ENCODE results near the gene IVD.
A peak's percentile ranks its signal among the peaks of the same experiment; 100 is the strongest.

IVD gene

GRCh38 chr15:40379374-40379773 is 26.2 kb upstream of the IVD start:
- DNase-seq: no peak

- no peak for DNase-seq
Measured at GRCh38 chr15:40379853-40380252, 25.7 kb upstream of the IVD start.

GRCh38 chr15:40380636-40381035 is 25.0 kb upstream of the IVD start:
- DNase-seq: no peak

DNA sequence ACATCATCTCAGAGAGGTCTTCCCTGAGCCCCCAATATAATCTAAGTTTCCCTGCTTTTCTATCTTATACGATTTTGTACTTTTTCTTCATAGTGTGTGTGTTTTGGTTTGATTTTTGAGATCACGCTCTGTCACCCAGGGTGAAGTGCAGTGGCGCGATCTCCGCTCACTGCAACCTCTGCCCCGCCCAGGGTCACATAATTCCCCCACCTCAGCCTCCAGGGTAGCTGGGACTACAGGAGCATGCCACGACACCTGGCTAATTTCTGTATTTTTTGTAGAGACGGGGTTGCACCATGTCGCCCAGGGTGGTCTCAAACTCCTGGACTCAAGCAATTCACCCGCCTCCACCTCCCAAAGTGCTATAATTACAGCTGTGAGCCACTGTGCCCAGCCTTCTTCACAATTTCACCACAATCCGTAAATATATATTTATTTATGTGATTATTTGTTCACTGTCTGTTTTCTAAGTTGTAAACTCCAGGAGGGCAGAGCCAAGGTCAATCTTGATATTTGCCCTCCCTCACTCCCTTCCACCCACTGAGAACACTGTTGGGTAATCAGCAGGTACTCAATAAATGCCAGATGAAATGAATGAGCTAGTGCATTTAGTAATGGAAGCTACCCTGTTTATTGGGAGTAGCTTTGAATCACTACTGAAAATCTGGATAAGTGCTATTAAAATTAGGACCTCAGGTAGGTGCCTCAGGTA is 23.6 kb upstream of the IVD start:
- no peak for DNase-seq

- DNase-seq: peak; percentile 14
Measured at GRCh38 chr15:40382580-40383456, 22.8 kb upstream of the IVD start, which contains the start of gene KNSTRN. Gene KNSTRN (plus strand): TSS chr15:40382721. CDS start chr15:40382836, 115 bp downstream.

DNA sequence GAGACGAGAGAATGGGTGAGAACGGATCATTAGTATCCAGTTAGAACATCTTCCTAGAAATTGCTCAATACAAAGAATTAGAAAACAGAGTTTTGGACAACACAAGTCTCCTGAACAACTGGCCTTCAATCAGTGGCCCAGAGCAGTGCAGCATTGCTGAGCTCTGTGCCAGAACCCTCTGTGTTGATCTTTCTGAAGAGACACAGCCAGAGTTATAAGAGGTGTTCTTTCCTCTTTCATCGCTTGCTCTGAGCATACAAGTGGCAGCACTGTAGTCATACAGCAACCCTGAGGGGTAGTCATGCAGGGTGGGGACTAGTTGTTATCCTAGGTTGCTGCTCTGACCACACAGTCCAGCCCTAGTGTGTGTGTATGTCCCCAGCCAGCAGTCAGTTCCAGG is 19.1 kb upstream of the IVD start:
- no peak for DNase-seq

DNA sequence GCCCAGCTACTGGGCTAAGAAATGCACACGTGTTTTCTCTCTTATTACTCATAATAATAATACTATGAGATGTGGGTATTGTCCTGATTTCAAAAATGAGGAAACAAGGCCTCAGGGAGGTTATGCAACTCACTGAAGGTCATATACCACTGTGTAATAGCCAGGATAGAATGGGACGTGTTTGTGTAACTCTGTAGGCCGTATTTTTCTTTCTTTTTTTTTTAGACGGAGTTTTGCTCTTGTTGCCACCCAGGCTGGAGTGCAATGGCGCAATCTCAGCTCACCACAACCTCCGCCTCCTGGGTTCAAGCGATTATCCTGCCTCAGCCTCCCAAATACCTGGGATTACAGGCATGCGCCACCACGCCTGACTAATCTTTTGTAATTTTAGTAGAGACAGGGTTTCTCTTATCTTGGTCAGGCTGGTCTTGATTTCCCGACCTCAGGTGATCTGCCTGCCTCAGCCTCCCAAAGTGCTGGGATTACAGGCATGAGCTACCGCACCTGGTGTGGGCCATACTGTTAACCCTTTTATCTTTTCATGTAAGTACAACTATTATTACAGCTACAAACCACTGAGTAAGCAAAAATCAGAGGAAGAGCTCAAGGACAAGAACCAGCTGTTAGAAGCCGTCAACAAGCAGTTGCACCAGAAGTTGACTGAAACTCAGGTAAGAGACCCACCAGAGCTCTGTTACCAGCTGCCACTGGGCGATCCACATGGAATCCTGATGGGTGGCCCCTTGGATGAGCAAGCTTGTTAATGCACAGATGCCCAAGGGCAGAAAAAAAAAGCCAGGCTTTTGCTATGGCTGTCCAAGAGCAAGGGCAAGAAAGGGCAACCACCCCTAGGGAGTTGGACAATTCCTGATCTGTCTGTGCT is 16.4 kb upstream of the IVD start:
- DNase-seq: peak; percentile 46

GRCh38 chr15:40389824-40390595 is 15.6 kb upstream of the IVD start:
- DNase-seq: no peak

GRCh38 chr15:40392986-40393948 is 12.3 kb upstream of the IVD start:
- no peak for DNase-seq

- no peak for DNase-seq
Measured at GRCh38 chr15:40397688-40398412, 7.7 kb upstream of the IVD start.

- DNase-seq: peak; percentile 12
Measured at GRCh38 chr15:40398413-40398873, 7.2 kb upstream of the IVD start.

DNA sequence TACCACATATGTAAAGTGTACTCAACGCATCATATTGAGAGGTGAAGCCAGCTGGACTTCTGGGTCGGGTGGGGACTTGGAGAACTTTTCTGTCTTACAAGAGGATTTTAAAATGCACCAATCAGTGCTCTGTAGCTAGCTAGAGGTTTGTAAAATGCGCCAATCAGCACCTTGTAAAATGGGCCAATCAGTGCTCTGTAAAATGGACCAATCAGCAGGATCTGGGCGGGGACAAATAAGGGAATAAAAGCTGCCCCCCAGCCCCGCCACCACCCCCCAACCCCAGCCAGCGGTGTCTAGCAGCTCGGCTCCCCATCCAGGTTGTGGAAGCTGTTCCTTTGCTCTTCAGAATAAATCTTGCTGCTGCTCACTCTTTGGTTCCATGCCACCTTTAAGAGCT is 6.2 kb upstream of the IVD start:
- DNase-seq: no peak

- DNase-seq: no peak
Measured at GRCh38 chr15:40407330-40407990, 1.9 kb downstream of the IVD start.

DNA sequence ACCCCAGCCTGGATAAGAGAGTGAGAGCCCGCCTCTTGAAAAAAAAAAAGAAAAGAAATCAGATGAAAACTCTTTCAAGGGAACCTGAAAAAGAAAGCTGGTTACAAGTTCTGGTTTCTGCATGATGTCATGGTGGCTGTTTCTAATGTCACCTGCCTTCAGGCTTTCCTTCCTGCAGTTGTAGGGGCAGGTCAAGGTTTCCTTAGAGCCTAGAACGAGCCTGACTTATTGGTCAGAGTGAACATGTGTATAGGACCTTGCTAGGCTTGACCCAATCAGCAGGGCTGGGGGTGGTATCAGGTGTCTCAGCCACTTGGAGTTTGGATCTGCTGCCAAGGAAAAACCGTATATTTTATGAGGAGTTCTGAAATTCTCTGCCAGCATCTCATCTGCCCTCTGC is 3.8 kb downstream of the IVD start:
- DNase-seq: no peak

GRCh38 chr15:40410476-40410875 is 4.9 kb downstream of the IVD start:
- no peak for DNase-seq

GRCh38 chr15:40412095-40412759 is 6.6 kb downstream of the IVD start:
- DNase-seq: no peak

GRCh38 chr15:40413036-40413435 is 7.4 kb downstream of the IVD start:
- DNase-seq: no peak

DNA sequence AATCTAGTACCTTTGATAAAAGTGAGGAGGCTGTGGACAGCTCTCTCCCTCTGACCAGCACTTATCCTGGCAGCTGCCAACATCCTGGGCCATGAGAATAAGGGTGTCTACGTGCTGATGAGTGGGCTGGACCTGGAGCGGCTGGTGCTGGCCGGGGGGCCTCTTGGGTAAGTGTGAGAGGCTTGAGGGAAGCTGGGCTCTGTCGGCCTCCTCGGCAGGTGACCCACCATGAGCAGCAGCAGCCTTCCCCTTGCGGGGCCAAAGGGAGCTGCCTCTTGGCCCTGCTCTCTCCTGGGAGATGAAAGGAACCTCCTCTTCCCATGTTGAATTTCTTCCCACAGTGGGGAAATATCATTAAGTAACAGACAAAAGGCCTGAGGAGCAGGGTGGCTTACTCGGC is 9.2 kb downstream of the IVD start:
- no peak for DNase-seq

DNA sequence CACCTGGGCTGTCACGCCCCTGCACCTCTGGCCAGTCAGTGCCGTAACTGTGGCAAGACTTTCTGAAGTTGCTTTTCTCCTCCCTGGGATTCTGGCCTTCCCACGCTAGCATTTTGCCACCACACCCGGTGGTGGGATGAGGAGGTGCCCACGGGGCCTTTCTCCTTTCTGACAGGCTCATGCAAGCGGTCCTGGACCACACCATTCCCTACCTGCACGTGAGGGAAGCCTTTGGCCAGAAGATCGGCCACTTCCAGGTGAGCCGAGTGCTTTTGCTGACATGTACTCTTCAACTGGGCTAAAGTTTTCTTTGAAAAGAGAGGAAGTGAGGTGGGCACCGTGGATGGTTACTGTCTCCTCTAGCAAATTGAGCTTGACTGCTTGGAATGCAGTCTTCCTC is 9.6 kb downstream of the IVD start:
- DNase-seq: no peak

Measured in SIG-M5 (cell line).